NCI-H2196 (cell line): Measurements from ENCODE around the gene ENTPD5.
"Not testable (repeated sequence)": the region's sequence is repeated elsewhere in the genome, so short reads cannot be mapped to it uniquely, and the experiment has no call there.

Source experiments
- DNase-seq: peaks from one replicate; lab custom pipeline; 2025; ENCODE audit not compliant: unreplicated experiment; lab: John Stamatoyannopoulos, UW

Gene ENTPD5

GRCh38 chr14:73945159-73945670, 73.9 kb downstream of the ENTPD5 start:
- no peak for DNase-seq

GRCh38 chr14:73944432-73945158, 74.5 kb downstream of the ENTPD5 start:
- DNase-seq, result no peak

GRCh38 chr14:73943083-73943482, 76.0 kb downstream of the ENTPD5 start:
- peak; percentile 14 for DNase-seq

GRCh38 chr14:73942180-73942579, 76.9 kb downstream of the ENTPD5 start:
- DNase-seq, result no peak

GRCh38 chr14:73937012-73937411, 82.1 kb downstream of the ENTPD5 start:
- DNase-seq, result no peak

- DNase-seq, result no peak
Measured at GRCh38 chr14:73936548-73936947, 82.5 kb downstream of the ENTPD5 start.

- DNase-seq, result peak; percentile 14
Measured at GRCh38 chr14:73935666-73936065, 83.4 kb downstream of the ENTPD5 start.

GRCh38 chr14:73924337-73924736, 94.8 kb downstream of the ENTPD5 start:
- no peak for DNase-seq

- not testable (repeated sequence) for DNase-seq
Measured at GRCh38 chr14:73919457-73919856, 99.6 kb downstream of the ENTPD5 start.

- DNase-seq, result no peak
Measured at GRCh38 chr14:73916324-73916723, 102.8 kb downstream of the ENTPD5 start.

- DNase-seq, result no peak
Measured at GRCh38 chr14:73913256-73913655, 105.8 kb downstream of the ENTPD5 start.

GRCh38 chr14:73909681-73910080, 109.4 kb downstream of the ENTPD5 start:
- no peak for DNase-seq
